GM23338 (cell line): Measurements from ENCODE around the gene GRK5.

ENCODE experiments used
- CREB1 ChIP-seq: fragments of 250-450 bp; sonication (Bioruptor Pico); IDR thresholded peaks from 2 replicates; pipeline ENCODE4 v1.5.0; 2020; ENCODE audit warnings: low read depth, mild to moderate bottlenecking, moderate library complexity
- CTCF ChIP-seq, 2 experiments: fragments of 200-600 bp in 1 of 2; sonication (generic) in 1 of 2; conservative IDR thresholded peaks; 2 replicates each; pipeline versions ENCODE4 v1.5.1 to v1.6.1; 2016 to 2017; ENCODE audit warnings: antibody characterized with exemption in 2 of 2, low read depth in 2 of 2, mild to moderate bottlenecking in 2 of 2, moderate library complexity in 1 of 2
- EZH2 ChIP-seq: fragments of 200-600 bp; sonication (generic); IDR thresholded peaks from one replicate; pipeline ENCODE4 v1.8.0; 2017; ENCODE audit warnings: antibody characterized with exemption, mild to moderate bottlenecking, low read depth; ENCODE audit not compliant: unreplicated experiment
- EZH2phosphoT487 ChIP-seq: fragments of 200-600 bp; sonication (generic); IDR thresholded peaks from one replicate; pipeline ENCODE4 v1.8.1; 2018; ENCODE audit warnings: antibody characterized with exemption; ENCODE audit not compliant: unreplicated experiment
- JUNB ChIP-seq: IDR thresholded peaks from one replicate; pipeline ENCODE4 v1.6.1; 2016; ENCODE audit warnings: antibody characterized with exemption; ENCODE audit not compliant: unreplicated experiment
- POLR2AphosphoS5 ChIP-seq: IDR thresholded peaks from 2 replicates; pipeline ENCODE4 v1.6.1; 2016; ENCODE audit warnings: antibody characterized with exemption, low read depth
- STAT1 ChIP-seq: IDR thresholded peaks from one replicate; pipeline ENCODE4 v1.6.1; 2016; ENCODE audit warnings: antibody characterized with exemption; ENCODE audit not compliant: unreplicated experiment
- ZNF331 ChIP-seq: fragments of 250-450 bp; sonication (Bioruptor Pico); IDR thresholded peaks from 2 replicates; pipeline ENCODE4 v1.5.0; 2020; ENCODE audit warnings: low read depth, mild to moderate bottlenecking, moderate library complexity

- TF ChIP-seq ZNF331 (no peak), POLR2AphosphoS5 (no peak), CTCF (conservative IDR thresholded peaks at IDR 0.05; ENCODE audit: low read depth in 2 of 2) (no peak), EZH2 (no peak), JUNB (no peak), EZH2phosphoT487 (no peak), STAT1 (no peak), CREB1 (no peak)
Measured at GRCh38 chr10:119474606-119475005, 267.2 kb downstream of the GRK5 start.
